HG02870 (cell line): ENCODE measurements around the gene S1PR2.
A peak's percentile ranks its signal among the peaks of the same experiment; 100 is the strongest.
"Not testable (repeated sequence)": the region's sequence is repeated elsewhere in the genome, so short reads cannot be mapped to it uniquely, and the experiment has no call there.

Experiments used
- ATAC-seq: cut with Tn5 transposase; IDR thresholded peaks from one replicate; pipeline ENCODE4 v1.9.1; 2021; ENCODE audit warnings: mild to moderate bottlenecking, moderate library complexity; ENCODE audit not compliant: unreplicated experiment

The S1PR2 gene

GRCh38 chr19:10255358-10255757 is 24.2 kb upstream of the S1PR2 start:
- no peak for ATAC-seq

DNA sequence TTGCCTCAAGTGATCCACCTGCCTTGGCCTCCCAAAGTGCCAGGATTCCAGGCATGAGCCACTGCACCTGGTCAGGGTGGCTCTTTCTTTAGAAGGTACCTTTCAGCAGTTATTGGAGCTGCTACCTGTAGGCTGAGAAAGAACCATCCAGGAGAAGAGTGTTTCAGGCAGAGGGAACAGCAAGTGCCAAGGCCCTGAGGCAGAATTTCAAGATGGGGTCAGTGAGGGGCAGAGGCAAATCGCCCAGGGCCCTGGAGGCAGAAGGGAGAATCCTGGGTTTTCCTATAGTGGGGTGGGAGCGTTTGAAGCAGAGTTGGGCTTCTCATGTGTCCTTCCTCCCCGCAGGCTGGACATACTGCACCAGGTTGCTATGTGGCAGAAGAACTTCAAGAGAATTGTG is 23.1 kb upstream of the S1PR2 start:
- ATAC-seq = no peak

DNA sequence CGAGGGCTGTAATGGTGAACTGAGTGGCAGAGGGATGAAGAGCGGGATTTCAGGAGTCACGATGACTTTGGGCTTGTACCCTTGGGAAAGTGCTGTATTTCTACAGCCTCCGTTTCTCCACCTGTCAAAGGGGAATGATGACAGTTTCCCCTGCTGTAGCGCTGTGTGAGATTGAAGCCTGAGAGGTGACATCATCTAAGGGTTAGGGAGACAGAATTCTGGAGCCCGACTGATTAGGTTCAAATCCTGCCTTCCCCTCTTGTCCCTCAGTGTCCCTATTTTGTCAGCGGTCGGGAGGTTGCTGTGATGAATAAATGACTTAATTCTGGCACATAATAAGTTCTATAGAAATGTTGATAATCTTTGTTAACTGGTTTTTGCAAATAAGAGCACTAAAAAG is 21.6 kb upstream of the S1PR2 start:
- no peak for ATAC-seq

GRCh38 chr19:10251792-10252694 is 20.9 kb upstream of the S1PR2 start, which contains the start of gene MRPL4:
MRPL4 (plus strand) TSS chr19:10252214; CDS start chr19:10252254, 40 bp downstream.
- ATAC-seq = peak; percentile 78

GRCh38 chr19:10246511-10246910 is 15.4 kb upstream of the S1PR2 start:
- no peak for ATAC-seq

- no peak for ATAC-seq
Measured at GRCh38 chr19:10245189-10245939, 14.2 kb upstream of the S1PR2 start.

- no peak for ATAC-seq
Measured at GRCh38 chr19:10243606-10244005, 12.5 kb upstream of the S1PR2 start.

- not testable (repeated sequence) for ATAC-seq
Measured at GRCh38 chr19:10241826-10242449, 10.8 kb upstream of the S1PR2 start.

- no peak for ATAC-seq
Measured at GRCh38 chr19:10238172-10238783, 7.1 kb upstream of the S1PR2 start.

DNA sequence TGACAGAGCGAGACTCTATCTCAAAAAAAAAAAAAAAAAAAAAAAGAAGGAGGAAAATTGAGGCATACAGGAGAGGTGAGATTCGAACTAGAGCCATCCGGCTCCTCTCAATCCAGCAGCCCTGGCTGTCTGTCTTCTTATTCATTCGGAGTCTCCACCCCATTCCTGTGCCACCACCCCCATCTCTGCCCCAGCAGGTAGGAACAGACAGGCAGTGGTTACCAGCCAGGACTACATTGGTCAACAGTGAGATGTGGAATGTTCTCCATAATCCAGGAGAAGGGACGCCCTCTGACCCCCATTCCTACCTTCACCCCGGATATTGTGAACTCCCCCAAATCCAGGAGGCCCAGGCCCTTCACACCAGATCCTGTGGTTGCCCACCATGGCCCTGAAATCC is 6.6 kb upstream of the S1PR2 start:
- ATAC-seq = no peak

GRCh38 chr19:10235409-10235808 is 4.3 kb upstream of the S1PR2 start:
- not testable (repeated sequence) for ATAC-seq

DNA sequence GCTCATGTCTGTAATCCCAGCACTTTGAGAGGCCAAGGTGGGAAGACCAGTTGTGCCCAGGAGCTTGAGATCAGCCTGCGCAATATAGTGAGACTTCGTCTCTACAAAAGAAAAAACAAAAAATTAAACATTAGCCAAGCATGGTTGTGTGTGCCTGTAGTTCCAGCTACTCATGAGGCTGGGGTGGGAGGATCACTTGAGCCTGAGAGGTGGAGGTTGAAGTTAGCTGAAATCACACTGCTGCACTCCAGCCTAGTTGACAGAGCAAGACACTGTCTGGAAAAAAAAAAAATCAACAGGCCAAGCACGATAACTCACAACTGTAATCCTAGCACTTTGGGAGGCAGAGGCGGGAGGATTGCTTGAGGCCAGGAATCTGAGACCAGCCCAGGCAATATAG is 3.9 kb upstream of the S1PR2 start:
- ATAC-seq = no peak

DNA sequence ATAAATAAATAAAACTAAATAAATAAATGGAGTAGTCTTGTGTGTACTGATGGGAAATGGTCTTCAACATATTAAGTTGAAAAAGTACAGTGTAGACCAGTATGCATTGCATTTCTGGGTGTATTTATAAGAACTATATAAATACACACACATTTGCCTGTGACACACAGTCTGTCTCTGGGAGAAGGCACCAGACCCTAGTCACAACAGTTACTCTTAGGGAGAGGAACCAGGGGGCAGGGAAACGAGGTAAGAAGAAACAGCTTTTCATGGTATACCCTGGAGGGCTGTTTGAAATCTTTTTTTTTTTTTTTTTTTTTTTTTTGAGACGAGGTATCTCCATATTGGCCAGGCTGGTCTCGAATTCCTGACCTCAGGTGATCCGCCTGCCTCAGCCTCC is 2.8 kb upstream of the S1PR2 start:
- no peak for ATAC-seq

- no peak for ATAC-seq
Measured at GRCh38 chr19:10231612-10232228, 589 bp upstream of the S1PR2 start.

- ATAC-seq = no peak
Measured at GRCh38 chr19:10230173-10230860, 814 bp downstream of the S1PR2 start.

DNA sequence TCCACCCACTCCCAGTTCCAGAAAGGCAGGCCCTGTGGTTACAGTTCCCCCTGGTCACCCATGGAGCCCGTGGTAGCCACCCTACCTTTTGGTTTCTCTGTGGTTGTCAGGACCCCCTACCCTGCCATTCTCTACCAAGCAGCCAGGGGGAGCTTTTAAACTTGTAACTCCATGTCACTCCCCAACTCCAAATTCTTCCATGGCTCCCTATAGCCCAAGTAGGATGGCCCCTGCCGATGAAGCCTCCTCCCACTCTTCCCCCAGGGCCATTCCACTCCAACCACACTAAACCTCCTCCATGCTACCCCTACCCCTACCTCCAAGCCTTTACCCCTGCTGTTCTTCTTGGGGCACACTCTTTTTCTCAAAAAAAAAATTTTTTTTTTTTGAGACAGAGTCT is 2.2 kb downstream of the S1PR2 start:
- no peak for ATAC-seq

DNA sequence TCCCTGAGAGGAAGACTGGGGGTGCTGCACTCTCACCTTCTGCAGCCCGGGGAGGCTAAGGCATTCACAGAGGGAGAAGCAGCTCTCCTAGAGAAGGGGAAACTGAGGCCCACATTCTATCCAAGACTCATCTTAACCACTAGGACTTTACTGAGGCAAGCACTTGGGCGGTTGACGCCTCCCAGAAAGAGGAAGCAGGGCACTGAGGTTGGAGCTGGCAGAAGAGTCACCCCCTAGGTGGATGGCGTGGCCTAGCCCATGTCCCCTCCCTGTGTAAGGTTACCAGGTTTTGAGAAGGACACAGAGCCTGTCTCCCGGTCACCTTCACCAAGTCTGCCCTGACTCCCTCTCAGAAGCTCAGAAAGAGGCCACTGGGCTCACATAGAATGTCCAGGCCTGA is 2.7 kb downstream of the S1PR2 start:
- no peak for ATAC-seq

DNA sequence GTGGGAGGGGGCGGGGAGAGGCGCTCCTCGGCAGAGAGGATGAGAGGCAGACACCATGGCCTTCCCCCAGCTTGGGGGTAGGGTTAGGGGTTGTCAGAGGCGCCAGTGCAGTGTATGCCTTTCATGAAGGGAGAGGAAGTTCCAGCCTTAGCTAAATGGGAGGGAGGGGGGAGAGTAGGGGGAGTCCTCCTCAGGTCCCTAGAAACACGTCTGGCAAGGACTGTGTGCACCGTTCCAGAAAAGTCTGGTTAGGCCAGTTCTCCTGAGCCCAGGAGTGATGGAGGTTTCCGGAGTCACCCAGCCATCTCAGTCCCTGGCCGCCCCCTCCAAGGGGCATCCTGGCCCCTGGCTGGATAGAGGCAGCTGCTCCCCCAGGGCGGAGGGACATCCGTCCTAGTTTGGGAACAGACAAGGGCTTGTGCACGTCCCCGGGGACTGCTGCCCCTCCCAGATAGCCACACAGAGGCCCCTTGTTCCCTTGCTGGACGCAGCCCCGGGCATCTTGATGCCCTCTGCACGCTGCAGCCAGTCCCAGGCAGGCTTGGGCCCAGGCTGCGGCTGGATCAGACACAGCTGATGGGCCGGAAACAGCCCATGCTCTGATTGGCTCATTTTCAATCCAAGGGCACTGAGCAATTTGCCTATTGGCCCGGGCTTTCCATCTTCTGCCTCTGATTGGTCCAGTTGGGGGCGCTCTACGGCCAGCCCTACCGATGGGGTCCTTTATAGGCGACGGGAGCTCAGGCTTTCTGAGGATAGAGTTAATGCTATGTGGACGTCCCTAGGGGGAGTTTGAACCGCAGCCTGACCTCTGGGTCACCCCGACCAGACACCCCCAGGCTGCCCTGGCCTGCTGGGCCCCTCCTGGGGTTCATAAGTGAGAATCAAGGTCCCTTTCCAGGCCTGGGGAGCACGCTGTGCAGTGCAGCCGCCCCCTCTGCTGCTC is 3.8 kb downstream of the S1PR2 start:
- no peak for ATAC-seq
